GM12878 (cell line): ENCODE results near the gene LBH. TPM values are rescaled to one million over a fixed set of nuclear protein-coding genes. Genes with fewer than 3 reads are reported as not detected.

Source experiments
- ASH2L ChIP-seq: fragments of 300-600, 200-600 bp; sonication (generic); IDR thresholded peaks from 2 replicates; pipeline ENCODE4 v1.6.1; 2017; ENCODE audit warnings: low read depth, mild to moderate bottlenecking, borderline replicate concordance
- BACH1 ChIP-seq: fragments of 450-650 bp; IDR thresholded peaks from 2 replicates; pipeline ENCODE4 v1.6.1; 2017; ENCODE audit warnings: mild to moderate bottlenecking, borderline replicate concordance
- BRCA1 ChIP-seq: IDR thresholded peaks from 2 replicates; pipeline ENCODE4 v1.6.1; 2011; ENCODE audit warnings: low read depth, low read length, improper control_type of control experiment
- EED ChIP-seq: sonication (generic); IDR thresholded peaks from 2 replicates; pipeline ENCODE4 v1.6.1; 2016; ENCODE audit warnings: antibody characterized with exemption, low read depth
- FOXK2 ChIP-seq: fragments of 450-650 bp; IDR thresholded peaks from 2 replicates; pipeline ENCODE4 v1.6.1; 2017; ENCODE audit warnings: mild to moderate bottlenecking, moderate library complexity
- HCFC1 ChIP-seq: fragments of 150-350 bp; IDR thresholded peaks from 2 replicates; pipeline ENCODE4 v1.6.1; 2014; ENCODE audit warnings: low read length
- HDAC6 ChIP-seq: fragments of 200-600 bp; sonication (generic); IDR thresholded peaks from one replicate; pipeline ENCODE4 v1.8.0; 2017; ENCODE audit warnings: antibody characterized with exemption; ENCODE audit not compliant: unreplicated experiment
- KAT2A ChIP-seq: conservative IDR thresholded peaks from 2 replicates; pipeline ENCODE4 v1.6.1; 2011; ENCODE audit warnings: low read depth, low read length; ENCODE audit not compliant: control insufficient read depth
- NFYB ChIP-seq: IDR thresholded peaks from 2 replicates; pipeline ENCODE4 v1.6.1; 2011; ENCODE audit warnings: low read depth, mild to moderate bottlenecking, low read length, improper control_type of control experiment, moderate library complexity; ENCODE audit not compliant: insufficient read depth
- NKRF ChIP-seq: fragments of 450-650 bp; conservative IDR thresholded peaks from 2 replicates; pipeline ENCODE4 v1.6.1; 2017; ENCODE audit warnings: mild to moderate bottlenecking, moderate library complexity
- NR2C2 ChIP-seq: IDR thresholded peaks from 2 replicates; pipeline ENCODE4 v1.6.1; 2011; ENCODE audit warnings: borderline replicate concordance, low read depth; ENCODE audit not compliant: control insufficient read depth, insufficient read length
- NR2F1 ChIP-seq: fragments of 450-650 bp; conservative IDR thresholded peaks from 2 replicates; pipeline ENCODE4 v1.6.1; 2017; ENCODE audit warnings: mild to moderate bottlenecking
- POLR2A ChIP-seq: IDR thresholded peaks from 2 replicates; pipeline ENCODE4 v1.6.1; 2011; ENCODE audit warnings: low read depth, mild to moderate bottlenecking, low read length
- RAD51 ChIP-seq: fragments of 450-650 bp; IDR thresholded peaks from 2 replicates; pipeline ENCODE4 v1.6.1; 2016; ENCODE audit warnings: moderate library complexity, mild to moderate bottlenecking, inconsistent platforms
- RCOR1 ChIP-seq: conservative IDR thresholded peaks from 2 replicates; pipeline ENCODE4 v1.6.1; 2012; ENCODE audit warnings: low read depth, low read length, improper control_type of control experiment
- RUNX3 ChIP-seq: IDR thresholded peaks from 2 replicates; pipeline ENCODE4 v1.6.1; 2012; ENCODE audit warnings: low read length, inconsistent platforms
- SMARCA5 ChIP-seq: fragments of 450-650 bp; IDR thresholded peaks from 2 replicates; pipeline ENCODE4 v1.6.1; 2017; ENCODE audit warnings: mild to moderate bottlenecking
- SMC3 ChIP-seq: IDR thresholded peaks from 2 replicates; pipeline ENCODE4 v1.6.1; 2011; ENCODE audit warnings: low read length, improper control_type of control experiment, borderline replicate concordance
- SPI1 ChIP-seq: IDR thresholded peaks from 2 replicates; pipeline ENCODE4 v1.6.1; 2011; ENCODE audit warnings: low read depth, mild to moderate bottlenecking, low read length, moderate library complexity, borderline replicate concordance; ENCODE audit not compliant: insufficient read depth
- SREBF1 ChIP-seq: IDR thresholded peaks from 2 replicates; pipeline ENCODE4 v1.6.1; 2012; ENCODE audit warnings: mild to moderate bottlenecking, low read length
- SRF ChIP-seq, 2 experiments: IDR thresholded peaks; 2 replicates each; pipeline ENCODE4 v1.6.1; 2011; ENCODE audit warnings: low read depth in 2 of 2, low read length in 2 of 2, mild to moderate bottlenecking in 1 of 2, moderate library complexity in 1 of 2
- ZNF24 ChIP-seq: fragments of 450-650 bp; IDR thresholded peaks from 2 replicates; pipeline ENCODE4 v1.6.1; 2017; ENCODE audit warnings: antibody characterized with exemption, mild to moderate bottlenecking
- ZZZ3 ChIP-seq: IDR thresholded peaks from 2 replicates; pipeline ENCODE4 v1.6.1; 2011; ENCODE audit warnings: low read depth; ENCODE audit not compliant: control insufficient read depth, insufficient read length
- polyA plus RNA-seq, 11 experiments: library from polyadenylated mRNA; depleted of rRNA in 4 of 11; unstranded in 6 of 11; stranded (reverse) in 5 of 11; fragments of >200 nt; fragmentation: Nextera tagmentation in 4 of 11; fragmentation: Illumina TruSeq in 1 of 11; extraction: Ambion mirVana in 4 of 11; extraction: Trizol in 1 of 11; gene quantifications; 1 replicate in 1 of 11; 2 replicates in 10 of 11; pipeline versions ENCODE4 v1.2.1 to v1.2.3, GENCODE V29; 2011 to 2016; ENCODE audit warnings: inconsistent platforms in 2 of 11, missing spikeins in 2 of 11, low read depth in 1 of 11
- total RNA-seq, 4 experiments: library from RNA; depleted of rRNA in 3 of 4; stranded (reverse); fragments of >200 nt in 3 of 4; fragmentation: Illumina TruSeq in 1 of 4; extraction: Trizol in 1 of 4; gene quantifications; 2 replicates each; pipeline versions ENCODE4 v1.2.1 to v1.2.3, GENCODE V29; 2013 to 2021
- TF ChIP-seq, protein P1 (sequence below): fragments of 450-650 bp; formaldehyde crosslinking; IDR thresholded peaks from 2 replicates; pipeline ENCODE4 v1.4.0; 2020; ENCODE audit warnings: mild to moderate bottlenecking, moderate library complexity
- TF ChIP-seq, protein P2 (sequence below): IDR thresholded peaks from 2 replicates; pipeline ENCODE4 v1.6.1; 2011; ENCODE audit warnings: borderline replicate concordance, low read depth, mild to moderate bottlenecking, moderate library complexity, low read length; ENCODE audit not compliant: insufficient read depth, poor library complexity, severe bottlenecking

Gene LBH
- total and polyA plus RNA-seq, 10 of the 15 experiments (the other 5 are each of a cell fraction or from before 2014, with no cell fraction given): 9.3 to 133 (median 34.1) TPM

DNA sequence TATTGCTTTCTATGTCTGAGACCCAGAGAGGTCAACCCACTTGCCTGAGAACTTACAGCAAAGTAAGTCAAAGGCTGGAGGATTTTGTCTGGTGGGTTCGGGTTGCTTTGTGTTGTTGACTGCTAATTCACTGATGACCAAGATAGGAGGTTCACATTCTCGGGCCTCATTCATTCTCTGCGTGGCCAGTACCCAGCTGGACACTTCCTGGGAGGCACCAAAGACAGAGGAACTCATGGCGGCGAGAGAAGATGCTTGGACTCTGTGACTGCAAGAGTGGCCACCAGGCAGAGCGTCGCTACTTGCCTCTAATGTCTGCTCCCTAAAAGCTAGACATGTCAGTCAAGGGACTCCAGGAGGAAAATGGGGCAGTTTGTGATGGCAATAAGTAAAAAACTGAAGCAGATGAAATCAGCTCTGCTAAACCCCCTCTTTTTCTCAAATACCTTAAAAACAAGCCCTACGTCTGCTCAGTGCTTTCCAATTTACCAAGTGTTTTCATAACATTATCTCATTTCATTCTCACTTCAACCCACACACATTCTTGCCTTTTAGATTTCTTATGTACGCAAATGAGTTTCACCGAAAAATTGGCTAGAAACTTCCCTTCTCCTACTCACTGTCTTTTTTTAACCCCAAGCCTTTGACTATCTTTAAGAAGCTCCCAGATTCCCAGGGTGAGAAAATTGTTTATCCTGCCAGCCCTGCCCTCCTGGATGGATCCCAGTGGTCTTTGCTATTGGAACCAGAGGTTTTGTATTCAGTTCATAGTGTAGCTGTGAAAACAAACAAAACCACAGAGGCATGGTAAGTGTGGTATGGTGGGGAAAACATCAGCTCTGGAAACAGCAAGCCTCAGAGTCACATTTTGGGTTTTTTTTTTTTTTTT, 4.9 kb upstream of the LBH start (continued):
- TF ChIP-seq NKRF (no peak), ZZZ3 (no peak), RCOR1 (no peak), NR2C2 (no peak), SMARCA5 (peak; percentile 72; the same call in 1 of the 2 replicates), BACH1 (0 out of 2 replicates have a peak, but pooled peaks have one; percentile 8), SMC3 (no peak), SREBF1 (no peak), ZNF24 (no peak), POLR2A (no peak), HDAC6 (no peak), NR2F1 (no peak), BRCA1 (no peak), EED (peak; percentile 52; the same call in 1 of the 2 replicates), ASH2L (no peak), NFYB (no peak), KAT2A (no peak), SRF (IDR thresholded peaks at IDR 0.05; ENCODE audit: low read depth in 2 of 2, low read length in 2 of 2) (no peak), RUNX3 (peak; percentile 87), HCFC1 (no peak), FOXK2 (no peak), SPI1 (no peak), RAD51 (no peak; the same call in 1 of the 2 replicates)
- TF ChIP-seq, protein P1, sequence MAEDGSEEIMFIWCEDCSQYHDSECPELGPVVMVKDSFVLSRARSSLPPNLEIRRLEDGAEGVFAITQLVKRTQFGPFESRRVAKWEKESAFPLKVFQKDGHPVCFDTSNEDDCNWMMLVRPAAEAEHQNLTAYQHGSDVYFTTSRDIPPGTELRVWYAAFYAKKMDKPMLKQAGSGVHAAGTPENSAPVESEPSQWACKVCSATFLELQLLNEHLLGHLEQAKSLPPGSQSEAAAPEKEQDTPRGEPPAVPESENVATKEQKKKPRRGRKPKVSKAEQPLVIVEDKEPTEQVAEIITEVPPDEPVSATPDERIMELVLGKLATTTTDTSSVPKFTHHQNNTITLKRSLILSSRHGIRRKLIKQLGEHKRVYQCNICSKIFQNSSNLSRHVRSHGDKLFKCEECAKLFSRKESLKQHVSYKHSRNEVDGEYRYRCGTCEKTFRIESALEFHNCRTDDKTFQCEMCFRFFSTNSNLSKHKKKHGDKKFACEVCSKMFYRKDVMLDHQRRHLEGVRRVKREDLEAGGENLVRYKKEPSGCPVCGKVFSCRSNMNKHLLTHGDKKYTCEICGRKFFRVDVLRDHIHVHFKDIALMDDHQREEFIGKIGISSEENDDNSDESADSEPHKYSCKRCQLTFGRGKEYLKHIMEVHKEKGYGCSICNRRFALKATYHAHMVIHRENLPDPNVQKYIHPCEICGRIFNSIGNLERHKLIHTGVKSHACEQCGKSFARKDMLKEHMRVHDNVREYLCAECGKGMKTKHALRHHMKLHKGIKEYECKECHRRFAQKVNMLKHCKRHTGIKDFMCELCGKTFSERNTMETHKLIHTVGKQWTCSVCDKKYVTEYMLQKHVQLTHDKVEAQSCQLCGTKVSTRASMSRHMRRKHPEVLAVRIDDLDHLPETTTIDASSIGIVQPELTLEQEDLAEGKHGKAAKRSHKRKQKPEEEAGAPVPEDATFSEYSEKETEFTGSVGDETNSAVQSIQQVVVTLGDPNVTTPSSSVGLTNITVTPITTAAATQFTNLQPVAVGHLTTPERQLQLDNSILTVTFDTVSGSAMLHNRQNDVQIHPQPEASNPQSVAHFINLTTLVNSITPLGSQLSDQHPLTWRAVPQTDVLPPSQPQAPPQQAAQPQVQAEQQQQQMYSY (CRISPR knock-in tag): no peak
- TF ChIP-seq, protein P2, sequence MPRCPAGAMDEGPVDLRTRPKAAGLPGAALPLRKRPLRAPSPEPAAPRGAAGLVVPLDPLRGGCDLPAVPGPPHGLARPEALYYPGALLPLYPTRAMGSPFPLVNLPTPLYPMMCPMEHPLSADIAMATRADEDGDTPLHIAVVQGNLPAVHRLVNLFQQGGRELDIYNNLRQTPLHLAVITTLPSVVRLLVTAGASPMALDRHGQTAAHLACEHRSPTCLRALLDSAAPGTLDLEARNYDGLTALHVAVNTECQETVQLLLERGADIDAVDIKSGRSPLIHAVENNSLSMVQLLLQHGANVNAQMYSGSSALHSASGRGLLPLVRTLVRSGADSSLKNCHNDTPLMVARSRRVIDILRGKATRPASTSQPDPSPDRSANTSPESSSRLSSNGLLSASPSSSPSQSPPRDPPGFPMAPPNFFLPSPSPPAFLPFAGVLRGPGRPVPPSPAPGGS: no peak
